Ishikawa (cell line): ENCODE measurements around the gene KLHL34.

Experiments
- FOXM1 ChIP-seq: IDR thresholded peaks from 2 replicates; pipeline ENCODE4 v1.6.1; 2012; ENCODE audit warnings: low read depth, borderline replicate concordance
- TF ChIP-seq, protein P1 (sequence below): IDR thresholded peaks from 2 replicates; pipeline ENCODE4 v1.6.1; 2012

DNA sequence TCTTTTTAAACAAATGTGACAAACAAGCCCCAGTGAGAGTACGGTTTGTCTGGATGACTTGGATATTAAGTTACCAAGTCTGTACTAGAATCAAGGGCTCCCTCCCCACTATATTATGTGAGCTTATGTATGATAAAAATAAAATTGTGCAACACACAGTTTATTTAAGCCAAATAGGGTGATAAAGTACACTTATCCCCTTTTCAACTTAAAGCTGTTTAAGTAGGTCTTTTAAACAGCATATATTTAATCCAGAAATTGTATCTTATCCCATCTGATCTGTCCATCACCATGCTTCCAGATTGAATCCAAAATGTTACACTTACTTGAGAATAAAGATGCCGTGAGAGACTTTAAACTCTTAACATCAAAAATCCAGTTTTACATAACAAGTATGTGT, 2.0 kb upstream of the KLHL34 start:
- TF ChIP-seq, protein P1, sequence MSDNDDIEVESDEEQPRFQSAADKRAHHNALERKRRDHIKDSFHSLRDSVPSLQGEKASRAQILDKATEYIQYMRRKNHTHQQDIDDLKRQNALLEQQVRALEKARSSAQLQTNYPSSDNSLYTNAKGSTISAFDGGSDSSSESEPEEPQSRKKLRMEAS: no peak
- no peak for TF ChIP-seq FOXM1
